Endothelial cell of umbilical vein (primary cell): ENCODE data around the gene BPI. TPM values are rescaled to one million over a fixed set of nuclear protein-coding genes. Genes with fewer than 3 reads are reported as not detected.

Experiments used
- BruUV-seq: library from RNA; stranded (reverse); fragments of 400-500 nt; replicated peaks from 2 replicates; lab custom pipeline; 2021; lab: Mats Ljungman, UMichigan
- CTCF ChIA-PET: fragments of 300-600, 350-600 bp; sonication (Branson Sonifier 250); formaldehyde crosslinking; loops from one replicate; lab custom pipeline; 2021; ENCODE audit warnings: antibody characterized with exemption, inconsistent platforms; lab: Charles Lee
- POLR2A ChIA-PET: fragments of 300-600, 350-600 bp; sonication (Branson Sonifier 250); formaldehyde crosslinking; loops from one replicate; lab custom pipeline; 2021; ENCODE audit warnings: antibody characterized with exemption, inconsistent platforms; lab: Charles Lee
- DNase-seq: peaks from one replicate; pipeline ENCODE4 v3.0.0-alpha.2; 2011; ENCODE audit warnings: low read depth, low spot score
- FAIRE-seq: peaks from 2 replicates; lab custom pipeline; 2011; peaks lifted over from hg19 to GRCh38; lab: Jason Lieb, UNC
- H2AFZ ChIP-seq: 2 replicates; pipeline ENCODE4 v1.6.0; 2012; ENCODE audit warnings: low read depth, low read length, control low read depth, inconsistent platforms
- H3K27ac ChIP-seq: 2 replicates; pipeline ENCODE4 v1.5.1; 2011; ENCODE audit warnings: low read depth, mild to moderate bottlenecking, control low read depth, low read length, moderate library complexity; ENCODE audit not compliant: insufficient read depth
- H3K27me3 ChIP-seq, 2 experiments: 2 replicates each; pipeline versions ENCODE4 v1.6.0 to v1.6.1; 2011; ENCODE audit warnings: low read length in 2 of 2, mixed read lengths in 1 of 2; ENCODE audit not compliant: control insufficient read depth in 2 of 2, insufficient read depth in 2 of 2
- H3K36me3 ChIP-seq, 2 experiments: 2 replicates in 1 of 2; 3 replicates in 1 of 2; pipeline ENCODE4 v1.5.1; 2011; ENCODE audit warnings: low read length in 2 of 2, mild to moderate bottlenecking in 1 of 2, moderate library complexity in 1 of 2; ENCODE audit not compliant: control insufficient read depth in 2 of 2, insufficient read depth in 2 of 2; ENCODE audit errors: extremely low read depth in 1 of 2
- H3K4me1 ChIP-seq: 3 replicates; pipeline ENCODE4 v1.5.1; 2011; ENCODE audit warnings: mild to moderate bottlenecking, low read length; ENCODE audit not compliant: control insufficient read depth, insufficient read depth; ENCODE audit errors: extremely low read depth
- H3K4me2 ChIP-seq: 2 replicates; pipeline ENCODE4 v1.6.1; 2011; ENCODE audit warnings: low read length, control low read depth, mixed read lengths; ENCODE audit not compliant: insufficient read depth
- H3K4me3 ChIP-seq, 3 experiments: fragments of 200-600 bp in 1 of 3; sonication (generic), shearing (Covaris generic) in 1 of 3; replicated peaks in 1 of 3; 2 replicates each; pipeline ENCODE4 v1.5.1; 2011 to 2016; ENCODE audit warnings: control low read depth in 3 of 3, low read length in 3 of 3, mild to moderate bottlenecking in 2 of 3, inconsistent platforms in 1 of 3, low read depth in 1 of 3, moderate library complexity in 1 of 3; ENCODE audit not compliant: insufficient read depth in 1 of 3
- H3K79me2 ChIP-seq: 2 replicates; pipeline ENCODE4 v1.6.0; 2012; ENCODE audit warnings: low read length, inconsistent platforms; ENCODE audit not compliant: control insufficient read depth, insufficient read depth
- H3K9ac ChIP-seq: replicated peaks from 2 replicates; pipeline ENCODE3; 2011; ENCODE audit warnings: low read length, control low read depth; ENCODE audit not compliant: insufficient read depth; ENCODE audit errors: extremely low read depth
- H3K9me1 ChIP-seq: replicated peaks from 3 replicates; pipeline ENCODE4 v1.6.0; 2011; ENCODE audit warnings: mild to moderate bottlenecking, low read length; ENCODE audit not compliant: control insufficient read depth, insufficient read depth; ENCODE audit errors: extremely low read depth
- H3K9me3 ChIP-seq: replicated peaks from 2 replicates; pipeline ENCODE4 v1.5.1; 2012; ENCODE audit warnings: low read length, inconsistent platforms; ENCODE audit not compliant: control insufficient read depth, insufficient read depth
- H4K20me1 ChIP-seq: replicated peaks from 2 replicates; pipeline ENCODE3; 2011; ENCODE audit warnings: mild to moderate bottlenecking, low read length; ENCODE audit not compliant: control insufficient read depth, insufficient read depth; ENCODE audit errors: extremely low read depth
- EZH2 ChIP-seq: IDR thresholded peaks from 2 replicates; pipeline ENCODE4 v1.6.1; 2012; ENCODE audit warnings: borderline replicate concordance, low read depth, mild to moderate bottlenecking, moderate library complexity, low read length, inconsistent platforms; ENCODE audit not compliant: severe bottlenecking
- FOS ChIP-seq: IDR thresholded peaks from 2 replicates; pipeline ENCODE4 v1.6.1; 2011; ENCODE audit warnings: mild to moderate bottlenecking, low read length, moderate library complexity, borderline replicate concordance; ENCODE audit not compliant: insufficient read depth
- GATA2 ChIP-seq: IDR thresholded peaks from 2 replicates; pipeline ENCODE4 v1.7.0; 2011; ENCODE audit warnings: low read depth, mild to moderate bottlenecking, moderate library complexity, mixed read lengths, low read length; ENCODE audit not compliant: insufficient read length, insufficient read depth
- JUN ChIP-seq: IDR thresholded peaks from 2 replicates; pipeline ENCODE4 v1.6.1; 2011; ENCODE audit warnings: borderline replicate concordance, low read depth; ENCODE audit not compliant: insufficient read length, insufficient read depth
- MYC ChIP-seq: IDR thresholded peaks from one replicate; pipeline ENCODE4 v1.6.1; 2011; ENCODE audit warnings: mild to moderate bottlenecking, low read depth, low read length
- POLR2A ChIP-seq: IDR thresholded peaks from 2 replicates; pipeline ENCODE4 v1.6.1; 2012; ENCODE audit warnings: low read depth, mild to moderate bottlenecking, control low read depth, low read length
- POLR2AphosphoS5 ChIP-seq: IDR thresholded peaks from 2 replicates; pipeline ENCODE4 v1.6.1; 2012; ENCODE audit warnings: low read depth, mild to moderate bottlenecking, control low read depth, low read length, moderate library complexity; ENCODE audit not compliant: insufficient read depth
- dilution Hi-C: fragments of 300-500 bp; cut with MboI; formaldehyde crosslinking; loops from one replicate; pipeline ENCODE4 v1.15.0; 2019; ENCODE audit warnings: low sequenced_read_pairs; ENCODE audit not compliant: extremely low pct_ligation_motif_present
- intact Hi-C: fragments of 100-400 bp; cut with micrococcal nuclease; formaldehyde crosslinking; loops from one replicate; pipeline ENCODE4 v1.10.0; 2022
- polyA plus RNA-seq, 4 experiments: library from polyadenylated mRNA; depleted of rRNA in 3 of 4; stranded (reverse) in 3 of 4; unstranded in 1 of 4; fragments of >200 nt; gene quantifications; 2 replicates each; pipeline versions ENCODE4 v1.2.1 to v1.2.3, GENCODE V29; 2011 to 2012; ENCODE audit warnings: missing spikeins in 1 of 4
- total RNA-seq: library from RNA; stranded (reverse); gene quantifications from 2 replicates; pipeline ENCODE4 v1.2.3, GENCODE V29; 2021
- TF ChIP-seq, protein P1 (sequence below), 2 donors: IDR thresholded peaks; 1 replicate in 1 of 2; 2 replicates in 1 of 2; pipeline ENCODE4 v1.5.1; 2011; ENCODE audit warnings: low read length in 2 of 2, mild to moderate bottlenecking in 2 of 2, moderate library complexity in 2 of 2, control low read depth in 1 of 2, inconsistent platforms in 1 of 2, low read depth in 1 of 2; ENCODE audit not compliant: insufficient read depth in 1 of 2; ENCODE audit errors: extremely low read depth in 1 of 2
- TF ChIP-seq, protein P2 (sequence below): IDR thresholded peaks from 2 replicates; pipeline ENCODE4 v1.6.1; 2011; ENCODE audit not compliant: insufficient read depth, insufficient read length

Gene BPI
- total and polyA plus RNA-seq, 2 donors (not counting 3 experiments of a cell fraction or from before 2014, with no cell fraction given) = not detected

DNA sequence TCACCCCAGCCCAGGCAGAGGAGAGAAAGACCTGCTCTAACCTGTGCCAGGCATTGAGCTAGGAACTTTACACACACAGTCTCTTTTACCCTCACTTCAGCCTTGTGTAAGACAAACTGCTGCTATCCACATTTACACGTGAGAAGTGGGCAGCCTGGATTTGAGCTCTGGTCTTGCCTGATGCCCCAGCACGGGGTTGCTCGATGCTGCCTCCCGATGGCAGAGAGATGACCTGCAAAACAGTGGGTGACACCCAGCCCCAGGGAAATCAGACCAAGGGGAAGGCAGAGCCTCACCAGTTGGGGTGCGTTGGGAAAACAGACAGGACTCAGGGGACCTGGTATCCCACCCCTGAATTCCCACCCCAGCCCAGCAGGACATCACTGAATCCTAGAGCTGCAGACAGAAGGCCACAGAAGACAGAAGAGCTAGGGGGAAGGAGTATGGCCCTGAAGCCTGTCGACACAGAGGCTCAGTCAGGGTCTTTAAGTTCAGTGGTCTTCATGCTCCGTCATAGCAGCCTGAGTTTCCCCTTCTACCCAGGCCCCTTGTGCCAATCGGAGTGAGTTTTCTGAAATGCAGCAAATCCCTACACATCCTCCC lies 990 bp downstream of the BPI start:
- H4K20me1 ChIP-seq = no peaks in the 10 kb centered on the region
- ChIA-PET CTCF (interaction anchor here (0.5 to 9.2 kb wide), 24 partner anchors 9 to 771 kb away, joined by 3 to 204 read pairs (median 4); no protein-coding TSS in a partner anchor), POLR2A (no interaction called here)
- H3K4me3 ChIP-seq = no peak overlapping the region
- no peaks in the 10 kb centered on the region for H3K4me1 ChIP-seq
- H3K9me3 ChIP-seq = no peaks in the 10 kb centered on the region
- dilution Hi-C loops = no loop called here
- no peak overlapping the region for H3K4me2 ChIP-seq
- H3K27ac ChIP-seq = no peak overlapping the region
- peaks cover 2% of the 10 kb centered on the region in 2 experiments for H3K27me3 ChIP-seq
- peak; percentile 62 for FAIRE-seq
- BruUV-seq = no TSS peak
- TF ChIP-seq, protein P1, sequence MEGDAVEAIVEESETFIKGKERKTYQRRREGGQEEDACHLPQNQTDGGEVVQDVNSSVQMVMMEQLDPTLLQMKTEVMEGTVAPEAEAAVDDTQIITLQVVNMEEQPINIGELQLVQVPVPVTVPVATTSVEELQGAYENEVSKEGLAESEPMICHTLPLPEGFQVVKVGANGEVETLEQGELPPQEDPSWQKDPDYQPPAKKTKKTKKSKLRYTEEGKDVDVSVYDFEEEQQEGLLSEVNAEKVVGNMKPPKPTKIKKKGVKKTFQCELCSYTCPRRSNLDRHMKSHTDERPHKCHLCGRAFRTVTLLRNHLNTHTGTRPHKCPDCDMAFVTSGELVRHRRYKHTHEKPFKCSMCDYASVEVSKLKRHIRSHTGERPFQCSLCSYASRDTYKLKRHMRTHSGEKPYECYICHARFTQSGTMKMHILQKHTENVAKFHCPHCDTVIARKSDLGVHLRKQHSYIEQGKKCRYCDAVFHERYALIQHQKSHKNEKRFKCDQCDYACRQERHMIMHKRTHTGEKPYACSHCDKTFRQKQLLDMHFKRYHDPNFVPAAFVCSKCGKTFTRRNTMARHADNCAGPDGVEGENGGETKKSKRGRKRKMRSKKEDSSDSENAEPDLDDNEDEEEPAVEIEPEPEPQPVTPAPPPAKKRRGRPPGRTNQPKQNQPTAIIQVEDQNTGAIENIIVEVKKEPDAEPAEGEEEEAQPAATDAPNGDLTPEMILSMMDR (IDR thresholded peaks at IDR 0.05; ENCODE audit: extremely low read depth in 1 of 2, insufficient read depth in 1 of 2, low read depth in 1 of 2, low read length in 2 of 2) = peak; percentile 40 to 70
- no peak for TF ChIP-seq JUN
- H2AFZ ChIP-seq = no peak overlapping the region
- H3K79me2 ChIP-seq = no peaks in the 10 kb centered on the region
- intact Hi-C loops = loop anchor here (1.0 kb wide), 1 partner anchor 76 kb away; no protein-coding TSS in a partner anchor
- peak; percentile 30 for DNase-seq
- H3K9me1 ChIP-seq = no peaks in the 10 kb centered on the region
- no peaks in the 10 kb centered on the region for H3K36me3 ChIP-seq
- no peak overlapping the region for H3K9ac ChIP-seq

DNA sequence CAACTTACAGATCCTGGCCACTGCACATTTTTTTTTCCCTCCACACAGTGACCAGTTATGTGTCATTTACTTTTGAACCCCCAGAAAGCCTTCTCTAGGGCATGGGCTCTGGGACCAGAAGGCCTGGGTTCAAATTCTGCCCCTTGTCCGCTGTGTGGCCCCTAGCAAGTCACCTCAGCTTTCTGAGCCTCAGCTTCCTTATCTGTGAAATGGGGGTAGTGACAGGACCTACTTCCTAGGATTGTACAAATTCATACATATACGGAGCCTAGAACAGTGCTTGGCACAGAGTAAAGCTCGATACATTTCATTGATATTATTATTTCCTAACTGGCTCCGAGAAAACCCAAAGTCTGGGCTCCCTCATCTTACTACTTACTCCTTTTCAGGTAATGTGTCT lies 1.6 kb downstream of the BPI start:
- intact Hi-C loops = loop anchor here (1.0 kb wide), 1 partner anchor 76 kb away; no protein-coding TSS in a partner anchor
- DNase-seq = no peak

More for the DNA sequence above, 1.6 kb downstream of the BPI start:
- H3K27me3 ChIP-seq = peaks cover 2% of the 10 kb centered on the region in 2 experiments
- no peaks in the 10 kb centered on the region for H3K9me3 ChIP-seq
- H3K27ac ChIP-seq = no peak overlapping the region
- H4K20me1 ChIP-seq = no peaks in the 10 kb centered on the region
- H3K4me2 ChIP-seq = no peak overlapping the region
- H3K9me1 ChIP-seq = no peaks in the 10 kb centered on the region
- no peak overlapping the region for H2AFZ ChIP-seq
- H3K36me3 ChIP-seq = no peaks in the 10 kb centered on the region
- no peak overlapping the region for H3K9ac ChIP-seq
- no TSS peak for BruUV-seq
- no peaks in the 10 kb centered on the region for H3K4me1 ChIP-seq
- POLR2A ChIA-PET = no interaction called here
- H3K4me3 ChIP-seq = no peak overlapping the region
- dilution Hi-C loops = no loop called here
- CTCF ChIA-PET = interaction anchor here (0.6 to 9.2 kb wide), 17 partner anchors 11 to 772 kb away, joined by 3 to 204 read pairs (median 5); no protein-coding TSS in a partner anchor
- no peak for FAIRE-seq
- no peaks in the 10 kb centered on the region for H3K79me2 ChIP-seq
- no peak for TF ChIP-seq GATA2
- TF ChIP-seq, protein P1 (IDR thresholded peaks at IDR 0.05; ENCODE audit: extremely low read depth in 1 of 2, insufficient read depth in 1 of 2, low read depth in 1 of 2, low read length in 2 of 2) = no peak
- no peak for TF ChIP-seq EZH2
- TF ChIP-seq, protein P2, sequence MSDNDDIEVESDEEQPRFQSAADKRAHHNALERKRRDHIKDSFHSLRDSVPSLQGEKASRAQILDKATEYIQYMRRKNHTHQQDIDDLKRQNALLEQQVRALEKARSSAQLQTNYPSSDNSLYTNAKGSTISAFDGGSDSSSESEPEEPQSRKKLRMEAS = no peak
- no peak for TF ChIP-seq POLR2A
- TF ChIP-seq MYC = no peak
- no peak for TF ChIP-seq FOS
- no peak for TF ChIP-seq JUN
- no peak for TF ChIP-seq POLR2AphosphoS5
